GM13976 (cell line): Measurements from ENCODE around the gene LRRC31.
A peak's percentile ranks its signal among the peaks of the same experiment; 100 is the strongest.

Experiments used
- DNase-seq: peaks from one replicate; pipeline ENCODE4 v3.0.0; 2012; ENCODE audit warnings: low spot score
- CTCF ChIP-seq: IDR thresholded peaks from 2 replicates; pipeline ENCODE4 v1.5.1; 2012; ENCODE audit warnings: borderline replicate concordance, mild to moderate bottlenecking; ENCODE audit not compliant: insufficient read depth; ENCODE audit errors: extremely low read depth, missing control alignments, control extremely low read depth
- in situ Hi-C: fragments of 300-500 bp; cut with MboI; formaldehyde crosslinking; loops from one replicate; pipeline ENCODE4 v1.12.0; 2022; ENCODE audit warnings: low sequenced_read_pairs, mixed read lengths, inconsistent platforms; ENCODE audit not compliant: unreplicated experiment

The LRRC31 gene

GRCh38 chr3:169836078-169836941, 33.4 kb downstream of the LRRC31 start:
- DNase-seq = peak; percentile 70
- in situ Hi-C loops = no loop called here
- no peak for TF ChIP-seq CTCF

DNA sequence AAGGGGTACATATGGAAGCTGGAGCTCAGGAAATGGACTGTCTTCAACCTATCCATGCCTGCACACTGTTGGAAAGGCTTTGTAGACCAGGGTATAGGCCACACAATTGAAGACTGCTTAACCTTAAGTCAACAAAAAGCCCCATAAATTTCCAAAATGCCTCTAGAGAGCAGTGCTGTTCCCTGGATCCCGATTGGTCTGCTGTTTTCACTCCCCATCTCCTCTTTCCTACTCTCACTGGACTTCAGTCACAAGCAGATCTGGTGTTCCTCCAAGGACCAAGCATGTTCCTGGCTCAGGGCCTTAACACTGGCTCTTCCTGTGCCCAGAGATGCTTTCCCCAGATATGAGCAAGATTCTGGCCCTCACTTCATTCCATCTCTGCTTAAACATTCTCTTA, 34.2 kb downstream of the LRRC31 start:
- in situ Hi-C loops = no loop called here
- no peak for DNase-seq
- no peak for TF ChIP-seq CTCF

GRCh38 chr3:169827712-169828111, 42.0 kb downstream of the LRRC31 start:
- in situ Hi-C loops = no loop called here
- TF ChIP-seq CTCF = no peak
- no peak for DNase-seq

GRCh38 chr3:169825316-169825715, 44.4 kb downstream of the LRRC31 start:
- DNase-seq = no peak
- TF ChIP-seq CTCF = no peak
- in situ Hi-C loops = no loop called here

- in situ Hi-C loops = no loop called here
- no peak for TF ChIP-seq CTCF
- DNase-seq = no peak
Observed at GRCh38 chr3:169822983-169823382, 46.8 kb downstream of the LRRC31 start.

DNA sequence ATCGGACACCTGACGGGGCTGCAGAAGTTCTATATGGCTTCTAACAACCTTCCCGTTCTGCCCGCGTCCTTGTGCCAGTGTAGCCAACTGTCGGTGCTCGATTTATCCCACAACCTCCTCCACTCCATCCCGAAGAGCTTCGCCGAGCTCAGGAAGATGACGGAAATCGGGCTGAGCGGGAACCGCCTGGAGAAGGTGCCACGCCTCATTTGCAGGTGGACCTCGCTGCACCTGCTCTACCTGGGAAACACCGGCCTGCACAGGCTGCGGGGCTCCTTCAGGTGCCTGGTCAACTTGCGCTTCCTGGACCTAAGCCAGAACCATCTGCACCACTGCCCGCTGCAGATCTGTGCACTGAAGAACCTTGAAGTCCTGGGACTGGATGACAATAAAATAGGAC, 47.2 kb downstream of the LRRC31 start:
- TF ChIP-seq CTCF = no peak
- in situ Hi-C loops = no loop called here
- DNase-seq = no peak
